ENCODE data around the gene TYW5.

The TYW5 gene

DNA sequence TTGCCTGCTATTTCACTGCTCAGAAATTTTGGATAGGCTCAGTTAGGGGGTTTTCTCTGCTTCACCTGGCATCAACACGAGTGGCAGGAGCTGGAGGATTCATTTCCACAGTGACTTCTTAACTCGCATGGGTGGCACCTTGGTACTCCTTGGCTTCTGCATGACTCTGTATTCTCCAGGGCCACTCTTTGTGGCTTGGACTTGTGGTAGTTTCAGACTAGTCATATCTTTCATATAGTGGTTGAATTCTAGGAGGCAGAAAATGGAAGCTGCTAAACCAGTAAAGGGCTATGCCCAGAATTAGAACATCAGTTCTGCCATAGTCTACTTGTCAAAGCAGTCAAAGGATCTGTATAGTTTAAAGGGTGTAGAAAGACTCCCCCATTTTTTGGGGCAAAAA lies 6.9 kb upstream of the TYW5 start:
- Histone ChIP-seq H3K4me3 (ENCODE audit: low read depth, low read length) (no peak overlapping the region), H3K4me1 (no peaks in the 10 kb centered on the region), H3K36me3 (ENCODE audit: control insufficient read depth, insufficient read depth, low read length) (no peaks in the 10 kb centered on the region), H3K9me3 (ENCODE audit: control insufficient read depth, low read length) (no peaks in the 10 kb centered on the region), H3K79me2 (no peaks in the 10 kb centered on the region), H3K27ac (no peak overlapping the region), H3K27me3 (ENCODE audit: control insufficient read depth, insufficient read depth, low read length) (no peaks in the 10 kb centered on the region), H2AFZ (no peak overlapping the region), H3K4me2 (ENCODE audit: low read length) (no peak overlapping the region), H3K9ac (no peak overlapping the region)
- TF ChIP-seq CTCF (IDR thresholded peaks at IDR 0.05), result no peak

- peaks cover 26% of the 10 kb centered on the region for H3K79me2 ChIP-seq
- TF ChIP-seq CTCF (IDR thresholded peaks at IDR 0.05), result no peak
- H3K9me3 ChIP-seq (ENCODE audit: control insufficient read depth, low read length), result no peaks in the 10 kb centered on the region
- no peak overlapping the region for H3K9ac ChIP-seq
- H3K4me2 ChIP-seq (ENCODE audit: low read length), result no peak overlapping the region
- no peaks in the 10 kb centered on the region for H3K36me3 ChIP-seq (ENCODE audit: control insufficient read depth, insufficient read depth, low read length)
- no peaks in the 10 kb centered on the region for H3K27me3 ChIP-seq (ENCODE audit: control insufficient read depth, insufficient read depth, low read length)
- H3K4me3 ChIP-seq (ENCODE audit: low read depth, low read length), result no peak overlapping the region
- no peak overlapping the region for H3K27ac ChIP-seq
- peaks cover 10% of the 10 kb centered on the region for H3K4me1 ChIP-seq
- no peak overlapping the region for H2AFZ ChIP-seq
Observed at GRCh38 chr2:199958014-199958413, 2.7 kb upstream of the TYW5 start.

GRCh38 chr2:199956062-199956380 lies 730 bp upstream of the TYW5 start:
- peaks cover 10% of the 10 kb centered on the region for H3K4me1 ChIP-seq

GRCh38 chr2:199955007-199955338 lies 318 bp downstream of the TYW5 start:
- peak overlapping the region; percentile 91 for H3K27ac ChIP-seq
- peak overlapping the region; percentile 91 for H2AFZ ChIP-seq
- TF ChIP-seq CTCF (IDR thresholded peaks at IDR 0.05), result no peak
- H3K4me3 ChIP-seq (ENCODE audit: low read depth, low read length), result peak overlapping the region; percentile 86
- H3K9me3 ChIP-seq (ENCODE audit: control insufficient read depth, low read length), result no peaks in the 10 kb centered on the region
- H3K36me3 ChIP-seq (ENCODE audit: control insufficient read depth, insufficient read depth, low read length), result no peaks in the 10 kb centered on the region
- no peaks in the 10 kb centered on the region for H3K27me3 ChIP-seq (ENCODE audit: control insufficient read depth, insufficient read depth, low read length)
- H3K9ac ChIP-seq, result no peak overlapping the region
- H3K4me1 ChIP-seq, result peaks cover 10% of the 10 kb centered on the region
- H3K4me2 ChIP-seq (ENCODE audit: low read length), result peak overlapping the region; percentile 91
- peaks cover 28% of the 10 kb centered on the region for H3K79me2 ChIP-seq

More at GRCh38 chr2:199956062-199956380, 730 bp upstream of the TYW5 start:
- H3K4me3 ChIP-seq (ENCODE audit: low read depth, low read length), result peak overlapping the region; percentile 86
- no peaks in the 10 kb centered on the region for H3K36me3 ChIP-seq (ENCODE audit: control insufficient read depth, insufficient read depth, low read length)
- no peak for TF ChIP-seq CTCF (IDR thresholded peaks at IDR 0.05)
- H3K79me2 ChIP-seq, result peaks cover 28% of the 10 kb centered on the region
- H3K9me3 ChIP-seq (ENCODE audit: control insufficient read depth, low read length), result no peaks in the 10 kb centered on the region
- peak overlapping the region; percentile 91 for H3K27ac ChIP-seq
- H3K4me2 ChIP-seq (ENCODE audit: low read length), result peak overlapping the region; percentile 91
- no peaks in the 10 kb centered on the region for H3K27me3 ChIP-seq (ENCODE audit: control insufficient read depth, insufficient read depth, low read length)
- H3K9ac ChIP-seq, result peak overlapping the region; percentile 56
- peak overlapping the region; percentile 91 for H2AFZ ChIP-seq

DNA sequence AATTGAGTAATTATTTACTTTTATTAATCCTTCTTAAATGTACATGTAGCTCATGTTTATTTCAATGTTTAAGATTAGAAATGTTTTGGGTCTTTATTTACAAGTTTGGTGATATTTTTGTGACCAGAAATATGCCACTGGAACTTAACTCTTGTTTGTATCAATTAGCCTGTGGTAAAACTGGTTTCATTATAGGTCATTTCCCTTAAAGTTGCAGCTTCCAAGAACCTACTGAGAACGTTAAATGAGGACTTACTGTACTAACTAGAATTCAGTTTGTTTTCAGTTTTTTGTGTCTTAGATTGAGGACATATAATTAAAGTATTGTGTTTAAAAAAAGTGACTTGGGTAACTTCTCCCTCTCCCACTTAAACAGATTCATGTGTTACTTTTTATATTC lies 4.3 kb downstream of the TYW5 start:
- Histone ChIP-seq H2AFZ (no peak overlapping the region), H3K4me1 (peaks cover 3% of the 10 kb centered on the region), H3K27me3 (ENCODE audit: control insufficient read depth, insufficient read depth, low read length) (no peaks in the 10 kb centered on the region), H3K4me2 (ENCODE audit: low read length) (no peak overlapping the region), H3K9me3 (ENCODE audit: control insufficient read depth, low read length) (no peaks in the 10 kb centered on the region), H3K9ac (no peak overlapping the region), H3K27ac (no peak overlapping the region), H3K4me3 (ENCODE audit: low read depth, low read length) (no peak overlapping the region), H3K79me2 (peaks cover 17% of the 10 kb centered on the region), H3K36me3 (ENCODE audit: control insufficient read depth, insufficient read depth, low read length) (no peaks in the 10 kb centered on the region)
- no peak for TF ChIP-seq CTCF (IDR thresholded peaks at IDR 0.05)
